ENCODE measurements around the gene SH2D4B. TPM values are rescaled to one million over a fixed set of nuclear protein-coding genes. Genes with fewer than 3 reads are reported as not detected.

Gene SH2D4B
- total and polyA plus RNA-seq, 10 of the 15 experiments (the other 5 are each of a cell fraction or from before 2014, with no cell fraction given) = 0.04 to 0.21 (median 0.13) TPM; not detected in 5

GRCh38 chr10:80503584-80504157, 34.0 kb upstream of the SH2D4B start:
- Histone ChIP-seq H3K79me2 (ENCODE audit: control insufficient read depth, insufficient read depth, low read length) (peaks cover 23% of the 10 kb centered on the region), H3K9me3 (replicated peaks; ENCODE audit: control insufficient read depth, insufficient read depth, low read length) (no peaks in the 10 kb centered on the region), H3K36me3 (ENCODE audit: control insufficient read depth in 2 of 2, insufficient read depth in 2 of 2, low read length in 1 of 2) (peaks cover 15 to 21% of the 10 kb centered on the region in 2 experiments), H3K4me2 (ENCODE audit: control insufficient read depth, insufficient read depth) (no peak overlapping the region), H3K27me3 (replicated peaks in 1 of 2; ENCODE audit: control insufficient read depth in 2 of 2, insufficient read depth in 2 of 2, low read length in 1 of 2) (no peaks in the 10 kb centered on the region), H3K4me3 (no peak overlapping the region), H3K9ac (ENCODE audit: control insufficient read depth, insufficient read depth, low read length) (no peak overlapping the region), H3K27ac (ENCODE audit: control insufficient read depth, insufficient read depth) (no peak overlapping the region), H2AFZ (ENCODE audit: control insufficient read depth, low read depth, low read length) (no peak overlapping the region), H4K20me1 (ENCODE audit: control insufficient read depth, insufficient read depth) (no peaks in the 10 kb centered on the region), H3K4me1 (ENCODE audit: control insufficient read depth, insufficient read depth, low read length) (peaks cover 37% of the 10 kb centered on the region)
- ChIA-PET RAD21 (ENCODE audit: unreplicated experiment) (interaction anchor here (0.8 to 13.9 kb wide), 10 partner anchors 9 to 442 kb away, joined by 3 to 432 read pairs (median 4); partner anchors contain the start of gene TSPAN14), CTCF (interaction anchor here (0.7 to 21.6 kb wide), 10 partner anchors 11 to 358 kb away, joined by 3 to 852 read pairs (median 14); partner anchors contain the start of gene TSPAN14), POLR2A (interaction anchor here (0.5 to 8.3 kb wide), 10 partner anchors 10 to 56 kb away, joined by 3 to 60 read pairs (median 5); partner anchors contain the start of gene TSPAN14), SMC1A (ENCODE audit: uncharacterized antibody, unreplicated experiment) (interaction anchor here (0.9 to 21.2 kb wide), 10 partner anchors 10 to 126 kb away, joined by 3 to 1038 read pairs (median 3); partner anchors contain the start of gene TSPAN14)
- ATAC-seq (no peak), FAIRE-seq (no peak), DNase-seq (ENCODE audit: low read depth, low spot score) (no peak)
- 84% methylated on average over 7 of the region's 7 CpGs for WGBS (ENCODE audit: insufficient coverage, insufficient replicate concordance, low lambda C conversion rate, missing lambda C conversion rate)
- no peak for TF ChIP-seq NR2C1 (IDR thresholded peaks at IDR 0.05)
- no peak for TF ChIP-seq NFYA (IDR thresholded peaks at IDR 0.05; ENCODE audit: borderline replicate concordance, low read depth, low read length)
- no peak for TF ChIP-seq IRF4 (IDR thresholded peaks at IDR 0.05; ENCODE audit: low read depth, low read length)
- no peak for TF ChIP-seq GATAD2B (conservative IDR thresholded peaks at IDR 0.05; ENCODE audit: low read depth)
- TF ChIP-seq RELB (IDR thresholded peaks at IDR 0.05; ENCODE audit: low read depth) = no peak
- TF ChIP-seq ELK1 (IDR thresholded peaks at IDR 0.05; ENCODE audit: low read depth, low read length) = no peak
- no peak for TF ChIP-seq ASH2L (IDR thresholded peaks at IDR 0.05; ENCODE audit: borderline replicate concordance, low read depth)
- no peak for TF ChIP-seq SIX5 (IDR thresholded peaks at IDR 0.05; ENCODE audit: low read depth, low read length, severe bottlenecking)
- TF ChIP-seq RCOR1 (conservative IDR thresholded peaks at IDR 0.05; ENCODE audit: low read depth, low read length) = no peak
- no peak for TF ChIP-seq KAT2A (conservative IDR thresholded peaks at IDR 0.05; ENCODE audit: control insufficient read depth, low read depth, low read length)
- no peak for TF ChIP-seq NR2C2 (IDR thresholded peaks at IDR 0.05; ENCODE audit: borderline replicate concordance, control insufficient read depth, insufficient read length, low read depth)
- TF ChIP-seq TCF3 (IDR thresholded peaks at IDR 0.05; ENCODE audit: borderline replicate concordance, insufficient read depth, low read depth, low read length) = no peak
- no TSS peak for BruUV-seq (replicated peaks)
- intact Hi-C loops (cut with micrococcal nuclease; ENCODE audit: unreplicated experiment) (loop anchor here (5.0 kb wide), 2 partner anchors 46 to 121 kb away; no protein-coding TSS in a partner anchor), in situ Hi-C loops (cut with MboI) (loop anchor here (5.0 kb wide), 1 partner anchor 56 kb away; no protein-coding TSS in a partner anchor)
